ENCODE results near the gene SPDEF. TPM values are rescaled to one million over a fixed set of nuclear protein-coding genes. Genes with fewer than 3 reads are reported as not detected.

SPDEF gene
- total and polyA plus RNA-seq, 2 donors (not counting 1 experiment from before 2014, with no cell fraction given), result under 0.01 to 0.03 TPM

DNA sequence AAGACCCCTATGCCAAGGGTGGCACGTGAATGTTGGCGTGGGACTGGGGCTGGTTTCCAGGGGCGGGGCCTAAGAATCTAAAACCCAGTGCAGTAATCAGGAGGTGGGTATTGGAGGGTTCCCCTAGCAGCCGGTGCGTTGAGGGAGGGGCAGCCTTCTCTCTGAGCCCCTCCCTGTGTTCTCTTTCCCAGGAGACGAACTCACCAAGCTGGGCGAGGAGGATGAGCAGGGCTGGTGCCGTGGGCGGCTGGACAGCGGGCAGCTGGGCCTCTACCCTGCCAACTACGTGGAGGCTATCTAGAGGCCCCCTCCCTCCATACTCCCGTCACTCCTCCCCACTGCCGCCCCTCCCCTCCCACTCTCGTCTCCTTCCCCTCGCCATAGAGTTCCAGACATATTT is 23.9 kb downstream of the SPDEF start:
- Histone ChIP-seq H2AFZ (ENCODE audit: low read length) (no peak overlapping the region), H3K4me1 (ENCODE audit: control insufficient read depth, extremely low read depth, insufficient read depth, low read length) (no peaks in the 10 kb centered on the region), H3K4me2 (ENCODE audit: extremely low read depth, insufficient read depth, low read length) (no peak overlapping the region), H3K79me2 (ENCODE audit: control insufficient read depth, insufficient read depth, low read length) (no peaks in the 10 kb centered on the region), H3K4me3 (replicated peaks in 1 of 4; ENCODE audit: control extremely low read depth in 1 of 4, insufficient read depth in 1 of 4, low read depth in 3 of 4, low read length in 4 of 4) (no peak overlapping the region), H3K36me3 (ENCODE audit: control insufficient read depth, insufficient read depth, low read length) (no peaks in the 10 kb centered on the region), H3K27me3 (ENCODE audit: control insufficient read depth, insufficient read depth, low read length) (peaks cover 8% of the 10 kb centered on the region), H3K9me3 (ENCODE audit: control insufficient read depth, insufficient read depth, low read depth, low read length) (no peaks in the 10 kb centered on the region), H3K27ac (ENCODE audit: insufficient read depth, low read length) (no peak overlapping the region), H3K9ac (ENCODE audit: insufficient read depth, low read length) (no peak overlapping the region), H4K20me1 (ENCODE audit: control insufficient read depth, extremely low read depth, insufficient read depth, low read length) (no peaks in the 10 kb centered on the region)
- TF ChIP-seq EZH2 (IDR thresholded peaks at IDR 0.05; ENCODE audit: low read length, missing control alignments), result no peak
- TF ChIP-seq CTCF (conservative IDR thresholded peaks at IDR 0.05 in 1 of 2, IDR thresholded peaks at IDR 0.05 in 1 of 2; ENCODE audit: low read depth in 1 of 2, low read length in 2 of 2), result no peak
- no peak for DNase-seq (ENCODE audit: low read depth in 2 of 2)

- Histone ChIP-seq H3K9ac (ENCODE audit: insufficient read depth, low read length) (no peak overlapping the region), H3K79me2 (ENCODE audit: control insufficient read depth, insufficient read depth, low read length) (no peaks in the 10 kb centered on the region), H3K4me2 (ENCODE audit: extremely low read depth, insufficient read depth, low read length) (no peak overlapping the region), H3K4me1 (ENCODE audit: control insufficient read depth, extremely low read depth, insufficient read depth, low read length) (no peaks in the 10 kb centered on the region), H3K9me3 (ENCODE audit: control insufficient read depth, insufficient read depth, low read depth, low read length) (no peaks in the 10 kb centered on the region), H4K20me1 (ENCODE audit: control insufficient read depth, extremely low read depth, insufficient read depth, low read length) (no peaks in the 10 kb centered on the region), H3K27me3 (ENCODE audit: control insufficient read depth, insufficient read depth, low read length) (peaks cover 8% of the 10 kb centered on the region), H3K36me3 (ENCODE audit: control insufficient read depth, insufficient read depth, low read length) (no peaks in the 10 kb centered on the region), H2AFZ (ENCODE audit: low read length) (no peak overlapping the region), H3K27ac (ENCODE audit: insufficient read depth, low read length) (no peak overlapping the region), H3K4me3 (replicated peaks in 1 of 4; ENCODE audit: control extremely low read depth in 1 of 4, insufficient read depth in 1 of 4, low read depth in 3 of 4, low read length in 4 of 4) (no peak overlapping the region)
- no peak for TF ChIP-seq CTCF (conservative IDR thresholded peaks at IDR 0.05 in 1 of 2, IDR thresholded peaks at IDR 0.05 in 1 of 2; ENCODE audit: low read depth in 1 of 2, low read length in 2 of 2)
- TF ChIP-seq EZH2 (IDR thresholded peaks at IDR 0.05; ENCODE audit: low read length, missing control alignments), result no peak
- DNase-seq (ENCODE audit: low read depth in 2 of 2), result peak; percentile 33 to 83
Observed at GRCh38 chr6:34531580-34532201, 24.4 kb downstream of the SPDEF start.

- TF ChIP-seq CTCF (conservative IDR thresholded peaks at IDR 0.05 in 1 of 2, IDR thresholded peaks at IDR 0.05 in 1 of 2; ENCODE audit: low read depth in 1 of 2, low read length in 2 of 2), result no peak
- TF ChIP-seq EZH2 (IDR thresholded peaks at IDR 0.05; ENCODE audit: low read length, missing control alignments), result no peak
- no peak overlapping the region for H3K4me2 ChIP-seq (ENCODE audit: extremely low read depth, insufficient read depth, low read length)
- H3K9ac ChIP-seq (ENCODE audit: insufficient read depth, low read length), result no peak overlapping the region
- no peaks in the 10 kb centered on the region for H4K20me1 ChIP-seq (ENCODE audit: control insufficient read depth, extremely low read depth, insufficient read depth, low read length)
- H3K9me3 ChIP-seq (ENCODE audit: control insufficient read depth, insufficient read depth, low read depth, low read length), result no peaks in the 10 kb centered on the region
- H2AFZ ChIP-seq (ENCODE audit: low read length), result no peak overlapping the region
- H3K79me2 ChIP-seq (ENCODE audit: control insufficient read depth, insufficient read depth, low read length), result no peaks in the 10 kb centered on the region
- H3K27ac ChIP-seq (ENCODE audit: insufficient read depth, low read length), result no peak overlapping the region
- no peaks in the 10 kb centered on the region for H3K4me1 ChIP-seq (ENCODE audit: control insufficient read depth, extremely low read depth, insufficient read depth, low read length)
- H3K27me3 ChIP-seq (ENCODE audit: control insufficient read depth, insufficient read depth, low read length), result peaks cover 8% of the 10 kb centered on the region
- no peaks in the 10 kb centered on the region for H3K36me3 ChIP-seq (ENCODE audit: control insufficient read depth, insufficient read depth, low read length)
- H3K4me3 ChIP-seq (replicated peaks in 1 of 4; ENCODE audit: control extremely low read depth in 1 of 4, insufficient read depth in 1 of 4, low read depth in 3 of 4, low read length in 4 of 4), result no peak overlapping the region
- DNase-seq (ENCODE audit: low read depth in 2 of 2), result no peak
Observed at GRCh38 chr6:34530753-34531365, 25.3 kb downstream of the SPDEF start.

Data from fibroblast of lung (primary cell).